Large intestine (tissue), 3 donors: ENCODE data around the gene OSTC. TPM values are rescaled to one million over a fixed set of nuclear protein-coding genes. Genes with fewer than 3 reads are reported as not detected.

Source experiments
- DNase-seq, 2 donors: peaks; one replicate each; pipeline versions ENCODE4 v3.0.0 to v3.0.0-alpha.2; 2013
- H3K27ac ChIP-seq: one replicate; pipeline ENCODE4 v1.5.1; 2013; ENCODE audit warnings: low read length
- H3K27me3 ChIP-seq: 2 replicates; pipeline ENCODE4 v1.6.1; 2013; ENCODE audit warnings: low read length; ENCODE audit not compliant: control insufficient read depth, insufficient read depth
- H3K36me3 ChIP-seq: 2 replicates; pipeline ENCODE4 v1.6.1; 2013; ENCODE audit warnings: low read length; ENCODE audit not compliant: control insufficient read depth, insufficient read depth
- H3K4me1 ChIP-seq: one replicate; pipeline ENCODE4 v1.6.1; 2013; ENCODE audit warnings: low read length; ENCODE audit not compliant: control insufficient read depth, insufficient read depth
- H3K4me3 ChIP-seq: one replicate; pipeline ENCODE4 v1.5.1; 2013; ENCODE audit warnings: low read length
- H3K9me3 ChIP-seq: one replicate; pipeline ENCODE4 v1.6.1; 2013; ENCODE audit warnings: mild to moderate bottlenecking, low read depth, low read length, moderate library complexity; ENCODE audit not compliant: control insufficient read depth
- WGBS: methylation state at CpG from one replicate; pipeline ENCODE4 v1.1.5; 2013; ENCODE audit warnings: low lambda C conversion rate; ENCODE audit not compliant: insufficient coverage; 5-methylcytosine and 5-hydroxymethylcytosine counted together
- polyA plus RNA-seq: library from polyadenylated mRNA; unstranded; fragments of 120-200 nt; gene quantifications from one replicate; pipeline ENCODE4 v1.2.1, GENCODE V29; 2013

OSTC gene
- polyA plus RNA-seq, 1 donor: 255 TPM

- peaks cover 6% of the 10 kb centered on the region for H3K4me1 ChIP-seq
- peak within 1 kb of the TSS; percentile 59 for H3K27ac ChIP-seq
- no CpG with 5 or more reads among the region's 32 CpGs for WGBS
These were observed 30.1 kb upstream of the OSTC start, which contains the start of gene RPL34 for GRCh38 chr4:108620101-108620932. Gene RPL34, plus strand, starts transcription at chr4:108620576. Its CDS starts 1,384 bp downstream, at chr4:108621960.

GRCh38 chr4:108620933-108621905 is 29.2 kb upstream of the OSTC start:
- 5% methylated on average over 4 of the region's 23 CpGs for WGBS
- H3K36me3 ChIP-seq: peaks cover 42% of the 10 kb centered on the region
- peaks cover 6% of the 10 kb centered on the region for H3K4me1 ChIP-seq
- H3K27ac ChIP-seq: peak overlapping the region; percentile 59
- H3K4me3 ChIP-seq: peak overlapping the region; percentile 68
- no peaks in the 10 kb centered on the region for H3K27me3 ChIP-seq
- no peaks in the 10 kb centered on the region for H3K9me3 ChIP-seq
- DNase-seq: peak in 1 of 2 donors; percentile 36

More at GRCh38 chr4:108620101-108620932, 30.1 kb upstream of the OSTC start, which contains the start of gene RPL34:
- Histone ChIP-seq H3K4me3 (peak within 1 kb of the TSS; percentile 68), H3K36me3 (peaks cover 33% of the 10 kb centered on the region), H3K27me3 (no peaks in the 10 kb centered on the region), H3K9me3 (no peaks in the 10 kb centered on the region)
- DNase-seq: peak; percentile 98 to 99

- Histone ChIP-seq H3K4me1 (peaks cover 6% of the 10 kb centered on the region), H3K36me3 (peaks cover 50% of the 10 kb centered on the region), H3K27ac (no peak overlapping the region), H3K9me3 (no peaks in the 10 kb centered on the region), H3K27me3 (no peaks in the 10 kb centered on the region), H3K4me3 (peak overlapping the region; percentile 68)
- DNase-seq: no peak
- 100% methylated on average over 1 of the region's 4 CpGs for WGBS
These were observed 28.4 kb upstream of the OSTC start for GRCh38 chr4:108622022-108622421.

- Histone ChIP-seq H3K9me3 (no peaks in the 10 kb centered on the region), H3K4me1 (peaks cover 6% of the 10 kb centered on the region), H3K4me3 (no peak overlapping the region), H3K36me3 (peaks cover 58% of the 10 kb centered on the region), H3K27me3 (no peaks in the 10 kb centered on the region), H3K27ac (no peak overlapping the region)
- DNase-seq: no peak
- 100% methylated on average over 1 of the region's 5 CpGs for WGBS
These were observed 27.6 kb upstream of the OSTC start for GRCh38 chr4:108622828-108623227.

- no peaks in the 10 kb centered on the region for H3K9me3 ChIP-seq
- peaks cover 6% of the 10 kb centered on the region for H3K4me1 ChIP-seq
- no peak for DNase-seq
- no peak overlapping the region for H3K4me3 ChIP-seq
- H3K27me3 ChIP-seq: no peaks in the 10 kb centered on the region
- H3K36me3 ChIP-seq: peaks cover 63% of the 10 kb centered on the region
- WGBS: 80% methylated on average over 1 of the region's 2 CpGs
- H3K27ac ChIP-seq: no peak overlapping the region
These were observed 25.9 kb upstream of the OSTC start for GRCh38 chr4:108624263-108625056.

GRCh38 chr4:108626056-108626455 is 24.3 kb upstream of the OSTC start:
- no peaks in the 10 kb centered on the region for H3K27me3 ChIP-seq
- peaks cover 73% of the 10 kb centered on the region for H3K36me3 ChIP-seq
- DNase-seq: no peak
- peaks cover 6% of the 10 kb centered on the region for H3K4me1 ChIP-seq
- WGBS: no CpG with 5 or more reads among the region's 1 CpG
- H3K9me3 ChIP-seq: no peaks in the 10 kb centered on the region
- no peak overlapping the region for H3K27ac ChIP-seq
- H3K4me3 ChIP-seq: no peak overlapping the region

GRCh38 chr4:108628411-108628810 is 22.0 kb upstream of the OSTC start:
- no peaks in the 10 kb centered on the region for H3K9me3 ChIP-seq
- H3K36me3 ChIP-seq: peaks cover 69% of the 10 kb centered on the region
- H3K27ac ChIP-seq: no peak overlapping the region
- DNase-seq: no peak
- H3K4me1 ChIP-seq: no peaks in the 10 kb centered on the region
- no peak overlapping the region for H3K4me3 ChIP-seq
- H3K27me3 ChIP-seq: no peaks in the 10 kb centered on the region

GRCh38 chr4:108635070-108635655 is 15.2 kb upstream of the OSTC start:
- 75% methylated on average over 2 of the region's 8 CpGs for WGBS

GRCh38 chr4:108636246-108636645 is 14.2 kb upstream of the OSTC start:
- peaks cover 35% of the 10 kb centered on the region for H3K36me3 ChIP-seq
- H3K27me3 ChIP-seq: no peaks in the 10 kb centered on the region
- H3K4me3 ChIP-seq: no peak overlapping the region
- no peaks in the 10 kb centered on the region for H3K4me1 ChIP-seq
- H3K27ac ChIP-seq: no peak overlapping the region
- no peaks in the 10 kb centered on the region for H3K9me3 ChIP-seq
- DNase-seq: no peak
- WGBS: 71% methylated on average over 1 of the region's 1 CpG

More at GRCh38 chr4:108635070-108635655, 15.2 kb upstream of the OSTC start:
- H3K36me3 ChIP-seq: peaks cover 40% of the 10 kb centered on the region
- H3K4me1 ChIP-seq: no peaks in the 10 kb centered on the region
- no peak overlapping the region for H3K4me3 ChIP-seq
- no peaks in the 10 kb centered on the region for H3K27me3 ChIP-seq
- no peak overlapping the region for H3K27ac ChIP-seq
- no peaks in the 10 kb centered on the region for H3K9me3 ChIP-seq
- no peak for DNase-seq
